WTC11 (cell line): ENCODE measurements around the gene GAS2L1. TPM values are rescaled to one million over a fixed set of nuclear protein-coding genes. Genes with fewer than 3 reads are reported as not detected.

Experiments
- ATAC-seq: fragments of 200-7000 bp; cut with Tn5 transposase; 2 replicates; pipeline ENCODE4 v1.10.0; 2021; ENCODE audit warnings: mild to moderate bottlenecking, moderate library complexity
- CTCF ChIA-PET: fragments of 300-600 bp; sonication (Branson Sonifier 250); formaldehyde crosslinking; loops from one replicate; lab custom pipeline; 2021; ENCODE audit warnings: antibody characterized with exemption; lab: Charles Lee
- POLR2A ChIA-PET: fragments of 350-600 bp; sonication (Branson Sonifier 250); formaldehyde crosslinking; loops from one replicate; lab custom pipeline; 2021; ENCODE audit warnings: antibody characterized with exemption; lab: Charles Lee
- DNase-seq: peaks from one replicate; pipeline ENCODE4 v3.0.0; 2021; ENCODE audit warnings: low spot score
- H3K27ac Mint-ChIP-seq: 2 replicates; pipeline ENCODE4 v1.8.0; 2021; ENCODE audit warnings: mixed read lengths
- H3K27me3 Mint-ChIP-seq: 2 replicates; pipeline ENCODE4 v1.8.0; 2021; ENCODE audit warnings: low read depth, mild to moderate bottlenecking, moderate library complexity, mixed read lengths
- H3K36me3 Mint-ChIP-seq: 2 replicates; pipeline ENCODE4 v1.8.0; 2021; ENCODE audit warnings: mixed read lengths
- H3K4me1 Mint-ChIP-seq: 2 replicates; pipeline ENCODE4 v1.8.0; 2022; ENCODE audit warnings: mixed read lengths
- H3K4me3 Mint-ChIP-seq: 2 replicates; pipeline ENCODE4 v1.8.0; 2021; ENCODE audit warnings: mild to moderate bottlenecking, moderate library complexity, mixed read lengths
- H3K9me3 Mint-ChIP-seq: 2 replicates; pipeline ENCODE4 v1.8.0; 2021; ENCODE audit warnings: mixed read lengths
- ARID4B ChIP-seq: sonication (generic); formaldehyde crosslinking; IDR thresholded peaks from 2 replicates; pipeline ENCODE4 v1.8.0; 2023; ENCODE audit warnings: missing genetic modification reagents, mild to moderate bottlenecking, borderline replicate concordance
- ATF1 ChIP-seq: sonication (generic); formaldehyde crosslinking; IDR thresholded peaks from 2 replicates; pipeline ENCODE4 v1.8.1; 2023; ENCODE audit warnings: mild to moderate bottlenecking, moderate library complexity, missing genetic modification reagents
- CREB1 ChIP-seq: sonication (generic); formaldehyde crosslinking; IDR thresholded peaks from 2 replicates; pipeline ENCODE4 v1.8.0; 2023; ENCODE audit warnings: mild to moderate bottlenecking, missing genetic modification reagents
- ESRRA ChIP-seq: sonication (generic); formaldehyde crosslinking; IDR thresholded peaks from 2 replicates; pipeline ENCODE4 v1.8.1; 2022; ENCODE audit warnings: mild to moderate bottlenecking, missing genetic modification reagents, borderline replicate concordance
- ETV6 ChIP-seq: sonication (generic); formaldehyde crosslinking; IDR thresholded peaks from 2 replicates; pipeline ENCODE4 v1.8.1; 2022; ENCODE audit warnings: mild to moderate bottlenecking, missing genetic modification reagents
- FOXJ3 ChIP-seq: sonication (generic); formaldehyde crosslinking; IDR thresholded peaks from 2 replicates; pipeline ENCODE4 v1.9.0; 2021; ENCODE audit warnings: missing genetic modification reagents, mild to moderate bottlenecking, borderline replicate concordance
- FOXK1 ChIP-seq: sonication (generic); formaldehyde crosslinking; IDR thresholded peaks from 2 replicates; pipeline ENCODE4 v1.8.0; 2022; ENCODE audit warnings: mild to moderate bottlenecking, moderate library complexity, missing genetic modification reagents
- GABPB1 ChIP-seq: sonication (generic); formaldehyde crosslinking; IDR thresholded peaks from 2 replicates; pipeline ENCODE4 v1.8.1; 2023; ENCODE audit warnings: mild to moderate bottlenecking, missing genetic modification reagents
- JAZF1 ChIP-seq: fragments of 250-450 bp; sonication (Bioruptor Pico); IDR thresholded peaks from 2 replicates; pipeline ENCODE4 v1.9.0; 2021; ENCODE audit warnings: moderate library complexity, mild to moderate bottlenecking, inconsistent platforms
- MXD4 ChIP-seq: fragments of 250-450 bp; sonication (Bioruptor Pico); IDR thresholded peaks from 2 replicates; pipeline ENCODE4 v1.8.0; 2021; ENCODE audit warnings: mild to moderate bottlenecking, moderate library complexity, borderline replicate concordance
- PREB ChIP-seq: sonication (generic); formaldehyde crosslinking; IDR thresholded peaks from 2 replicates; pipeline ENCODE4 v1.8.1; 2022; ENCODE audit warnings: mild to moderate bottlenecking, missing genetic modification reagents, moderate library complexity, borderline replicate concordance
- RELA ChIP-seq: sonication (generic); formaldehyde crosslinking; IDR thresholded peaks from 2 replicates; pipeline ENCODE4 v1.8.1; 2022; ENCODE audit warnings: missing genetic modification reagents, mild to moderate bottlenecking, borderline replicate concordance
- RORB ChIP-seq: fragments of 250-450 bp; sonication (Bioruptor Pico); IDR thresholded peaks from 2 replicates; pipeline ENCODE4 v1.9.0; 2021; ENCODE audit warnings: mild to moderate bottlenecking
- SP1 ChIP-seq: sonication (generic); formaldehyde crosslinking; conservative IDR thresholded peaks from 2 replicates; pipeline ENCODE4 v1.8.1; 2022; ENCODE audit warnings: missing genetic modification reagents
- TEAD1 ChIP-seq: sonication (generic); formaldehyde crosslinking; IDR thresholded peaks from 2 replicates; pipeline ENCODE4 v1.8.0; 2022; ENCODE audit warnings: mild to moderate bottlenecking, missing genetic modification reagents
- TP53 ChIP-seq: sonication (generic); formaldehyde crosslinking; IDR thresholded peaks from 2 replicates; pipeline ENCODE4 v1.8.1; 2023; ENCODE audit warnings: mild to moderate bottlenecking, missing genetic modification reagents
- USF1 ChIP-seq: sonication (generic); formaldehyde crosslinking; IDR thresholded peaks from 2 replicates; pipeline ENCODE4 v1.8.0; 2022; ENCODE audit warnings: mild to moderate bottlenecking, missing genetic modification reagents
- ZBTB43 ChIP-seq: sonication (generic); formaldehyde crosslinking; IDR thresholded peaks from 2 replicates; pipeline ENCODE4 v1.8.1; 2023; ENCODE audit warnings: mild to moderate bottlenecking, missing genetic modification reagents
- ZNF138 ChIP-seq: sonication (generic); formaldehyde crosslinking; conservative IDR thresholded peaks from 2 replicates; pipeline ENCODE4 v1.8.1; 2022; ENCODE audit warnings: mild to moderate bottlenecking, moderate library complexity, missing genetic modification reagents
- ZNF281 ChIP-seq: sonication (generic); formaldehyde crosslinking; IDR thresholded peaks from 2 replicates; pipeline ENCODE4 v1.8.0; 2023; ENCODE audit warnings: mild to moderate bottlenecking, missing genetic modification reagents
- ZNF396 ChIP-seq: fragments of 250-450 bp; sonication (Bioruptor Pico); IDR thresholded peaks from 2 replicates; pipeline ENCODE4 v1.8.0; 2021; ENCODE audit warnings: mild to moderate bottlenecking, moderate library complexity, borderline replicate concordance
- ZNF512 ChIP-seq: sonication (generic); formaldehyde crosslinking; IDR thresholded peaks from 2 replicates; pipeline ENCODE4 v1.8.1; 2022; ENCODE audit warnings: missing genetic modification reagents, borderline replicate concordance
- ZSCAN18 ChIP-seq: fragments of 250-450 bp; sonication (Bioruptor Pico); IDR thresholded peaks from 2 replicates; pipeline ENCODE4 v2.1.2; 2022; ENCODE audit warnings: mild to moderate bottlenecking, moderate library complexity
- total RNA-seq: library from RNA; stranded (reverse); gene quantifications from 3 replicates; pipeline ENCODE4 v1.2.3, GENCODE V29; 2021

The GAS2L1 gene
- total RNA-seq, 1 experiment from 2014 or later: 19.9 TPM

GRCh38 chr22:29267462-29267857 is 39.0 kb upstream of the GAS2L1 start (continued):
- no peak for TF ChIP-seq ARID4B
- no peak for TF ChIP-seq RELA (CRISPR knock-in tag)
- TF ChIP-seq ZNF138 (CRISPR knock-in tag): no peak
- TF ChIP-seq ZNF512: no peak
- TF ChIP-seq ZBTB43 (CRISPR knock-in tag): 0 out of 2 replicates have a peak, but pooled peaks have one; percentile 22
- TF ChIP-seq GABPB1 (CRISPR knock-in tag): no peak
- no peak for TF ChIP-seq ATF1 (CRISPR knock-in tag)
- no peak for TF ChIP-seq MXD4
- TF ChIP-seq USF1 (CRISPR knock-in tag): no peak; the same call in 1 of the 2 replicates
- 0 out of 2 replicates have a peak, but pooled peaks have one; percentile 50 for TF ChIP-seq PREB (CRISPR knock-in tag)
- TF ChIP-seq JAZF1 (CRISPR knock-in tag): no peak
- TF ChIP-seq FOXJ3 (CRISPR knock-in tag): no peak
- TF ChIP-seq CREB1 (CRISPR knock-in tag): no peak
- no peak for TF ChIP-seq RORB (CRISPR knock-in tag)

- Mint-ChIP-seq H3K9me3 (no peaks in the 10 kb centered on the region), H3K4me1 (peaks cover 41% of the 10 kb centered on the region), H3K4me3 (peak within 1 kb of the TSS; percentile 85), H3K27me3 (peaks cover 4% of the 10 kb centered on the region), H3K27ac (peak within 1 kb of the TSS; percentile 96), H3K36me3 (peaks cover 44% of the 10 kb centered on the region)
- CTCF ChIA-PET: interaction anchor here (0.9 to 1.7 kb wide), 3 partner anchors 9 to 74 kb away, joined by 3 to 10 read pairs (median 4); no protein-coding TSS in a partner anchor
- DNase-seq (peak; percentile 91), ATAC-seq (peak; percentile 77)
- POLR2A ChIA-PET: interaction anchor here (0.8 to 1.0 kb wide), 3 partner anchors 34 to 38 kb away, joined by 3 to 6 read pairs (median 4); partner anchors contain the start of gene GAS2L1
- TF ChIP-seq TP53 (CRISPR knock-in tag): no peak; the same call in 1 of the 2 replicates
- TF ChIP-seq ESRRA (CRISPR knock-in tag): peak; percentile 55
- no peak for TF ChIP-seq RORB (CRISPR knock-in tag)
- no peak for TF ChIP-seq ATF1 (CRISPR knock-in tag)
- TF ChIP-seq FOXK1: no peak; the same call in 1 of the 2 replicates
- 0 out of 2 replicates have a peak, but pooled peaks have one; percentile 1 for TF ChIP-seq TEAD1 (CRISPR knock-in tag)
- peak; percentile 36; the same call in 1 of the 2 replicates for TF ChIP-seq ETV6 (CRISPR knock-in tag)
- 0 out of 2 replicates have a peak, but pooled peaks have one; percentile 15 for TF ChIP-seq SP1 (CRISPR knock-in tag)
- no peak for TF ChIP-seq ZSCAN18 (CRISPR knock-in tag)
- TF ChIP-seq ZNF396 (CRISPR knock-in tag): no peak
- peak; percentile 92; the same call in 1 of the 2 replicates for TF ChIP-seq ZNF281 (CRISPR knock-in tag)
Observed at GRCh38 chr22:29267858-29268510, 38.5 kb upstream of the GAS2L1 start, which contains the start of the genes EWSR1 and RHBDD3. EWSR1 (plus strand) TSS chr22:29268268; CDS start chr22:29268337, 69 bp downstream. RHBDD3 (minus strand) TSS chr22:29267981; CDS start chr22:29265626, 2,355 bp downstream.
